Inflammatory macrophage treated with lipopolysaccharide for 1 hour (primary cell): ENCODE data around the gene ZAR1.

Source experiments
- DNase-seq, 2 donors: peaks; one replicate each; pipeline ENCODE4 v3.0.0-alpha.2; 2020 to 2022

The ZAR1 gene

DNA sequence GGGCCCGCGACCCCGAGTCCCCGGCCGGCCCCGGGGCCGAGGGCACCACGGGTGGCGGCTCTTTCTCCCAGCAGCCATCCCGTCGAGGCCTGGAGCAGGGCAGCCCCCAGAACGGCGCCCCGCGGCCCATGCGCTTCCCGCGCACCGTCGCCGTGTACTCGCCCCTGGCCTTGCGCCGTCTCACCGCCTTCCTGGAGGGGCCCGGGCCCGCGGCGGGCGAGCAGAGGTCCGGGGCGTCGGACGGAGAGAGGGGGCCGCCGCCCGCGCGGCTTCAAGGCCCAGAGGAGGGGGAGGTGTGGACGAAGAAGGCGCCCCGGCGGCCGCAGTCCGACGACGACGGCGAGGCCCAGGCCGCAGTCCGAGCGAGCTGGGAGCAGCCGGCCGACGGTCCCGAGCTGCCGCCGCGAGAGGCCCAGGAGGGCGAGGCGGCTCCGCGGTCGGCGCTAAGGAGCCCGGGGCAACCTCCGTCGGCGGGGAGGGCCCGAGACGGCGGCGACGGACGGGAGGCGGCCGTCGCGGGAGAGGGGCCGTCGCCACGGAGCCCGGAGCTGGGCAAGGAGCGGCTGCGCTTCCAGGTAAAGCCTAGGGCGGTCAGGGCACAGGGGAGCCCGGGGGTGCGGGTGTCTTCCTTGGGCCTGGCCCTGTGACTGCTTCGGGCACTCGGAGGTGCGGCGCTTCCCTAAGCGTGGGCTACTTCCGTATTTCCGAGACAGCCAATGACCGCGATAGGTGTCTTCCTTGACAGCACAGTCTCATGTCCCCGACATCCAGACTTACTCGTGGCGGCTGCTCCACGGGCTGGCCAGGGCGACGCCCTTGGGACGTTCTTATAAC lies 845 bp downstream of the ZAR1 start:
- DNase-seq: peak in 1 of 2 donors; percentile 6

DNA sequence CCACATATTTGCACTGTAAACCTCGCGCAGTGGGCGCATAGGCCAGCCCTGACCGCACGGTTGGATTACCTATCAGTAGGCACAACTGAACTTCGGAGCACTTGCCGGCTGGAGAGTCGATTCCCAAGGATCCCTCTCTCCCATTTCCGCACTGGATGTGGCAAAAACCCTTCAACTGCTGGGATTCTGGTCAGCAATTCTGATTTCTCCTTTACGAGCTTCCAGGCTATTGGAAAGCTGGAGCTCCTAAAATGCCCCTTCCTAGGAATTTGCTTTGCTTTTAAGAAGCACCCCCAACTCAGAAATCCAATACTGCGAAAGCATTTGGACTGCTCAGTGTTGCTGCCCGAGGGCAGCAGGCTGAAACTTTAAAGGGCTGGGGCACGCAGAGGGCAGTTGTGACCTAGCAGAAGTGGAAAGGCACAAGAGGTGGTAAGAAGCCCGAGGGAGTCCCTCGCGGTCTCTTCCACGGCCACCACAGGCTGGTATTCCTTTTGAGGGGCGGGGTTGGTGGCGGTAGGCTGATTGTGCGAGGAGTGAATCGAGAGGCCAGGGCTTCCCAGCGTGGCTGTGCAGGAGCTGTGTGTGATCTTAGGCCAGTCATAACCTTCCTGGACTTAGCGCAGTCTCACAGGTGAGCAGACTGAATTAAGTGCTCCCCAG lies 1.6 kb downstream of the ZAR1 start:
- DNase-seq: no peak

- DNase-seq: no peak
Measured at GRCh38 chr4:48493452-48494100, 3.5 kb downstream of the ZAR1 start.

GRCh38 chr4:48495941-48496340 lies 5.9 kb downstream of the ZAR1 start:
- no peak for DNase-seq

GRCh38 chr4:48498895-48499294 lies 8.8 kb downstream of the ZAR1 start:
- DNase-seq: no peak

DNA sequence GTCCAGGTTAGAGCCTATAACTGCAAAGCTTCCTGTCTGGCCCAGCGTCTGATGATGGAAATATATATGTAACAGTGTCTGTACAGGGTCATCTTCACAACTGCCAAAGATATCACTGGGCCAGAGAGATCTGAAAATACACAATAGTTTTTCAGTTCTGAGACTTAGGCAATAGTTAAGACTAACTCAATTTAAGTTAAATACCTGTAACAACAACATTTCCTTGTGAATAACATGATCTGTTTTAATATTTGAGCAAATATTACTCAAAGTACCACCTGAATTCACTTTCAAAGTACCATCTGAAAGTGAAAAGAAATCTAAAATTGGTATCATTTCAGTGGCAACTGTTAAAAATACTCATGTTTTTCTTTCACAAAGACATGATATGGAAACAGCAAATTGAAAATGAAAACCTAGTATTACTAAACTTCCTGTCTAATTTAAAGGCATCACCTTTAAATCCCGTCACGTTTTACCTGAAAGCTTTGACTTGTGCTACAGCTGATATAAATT lies 9.6 kb downstream of the ZAR1 start:
- no peak for DNase-seq

DNA sequence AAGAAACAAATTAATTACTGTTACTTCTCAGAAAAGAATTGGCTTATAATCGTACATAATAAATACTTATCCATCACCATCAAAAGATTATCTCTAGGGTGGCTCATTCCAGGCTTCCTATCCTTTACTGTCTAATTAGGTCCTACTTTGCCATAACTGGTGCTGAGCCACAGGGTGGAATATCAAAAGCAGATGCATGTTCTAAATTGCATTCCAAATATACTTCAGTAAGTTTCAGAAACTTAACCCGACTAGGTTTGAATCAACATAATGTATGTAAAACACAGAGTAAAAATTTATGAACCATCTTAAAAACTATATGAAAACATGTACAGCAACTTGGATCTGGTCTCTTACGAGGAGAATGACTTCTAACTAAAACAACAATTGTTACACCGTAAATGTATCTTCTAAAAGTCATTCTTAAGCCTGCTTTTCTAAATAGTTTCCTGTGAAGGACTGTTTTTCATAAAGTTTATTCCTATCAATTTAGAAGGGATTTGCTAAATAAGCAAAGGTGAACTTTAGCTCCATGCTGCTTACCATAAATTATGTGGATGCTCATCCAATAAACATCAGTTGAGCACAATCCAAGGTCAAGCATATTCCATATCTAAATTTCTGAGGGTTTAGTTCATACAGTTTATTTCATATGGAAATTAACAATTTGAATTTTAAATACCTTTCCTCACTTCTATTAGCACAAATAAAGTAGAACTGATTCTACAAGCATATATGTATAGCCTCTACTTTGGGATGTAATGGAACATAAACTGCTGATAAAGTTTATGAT lies 13.4 kb downstream of the ZAR1 start:
- DNase-seq: no peak

- no peak for DNase-seq
Measured at GRCh38 chr4:48504026-48504330, 13.9 kb downstream of the ZAR1 start.

DNA sequence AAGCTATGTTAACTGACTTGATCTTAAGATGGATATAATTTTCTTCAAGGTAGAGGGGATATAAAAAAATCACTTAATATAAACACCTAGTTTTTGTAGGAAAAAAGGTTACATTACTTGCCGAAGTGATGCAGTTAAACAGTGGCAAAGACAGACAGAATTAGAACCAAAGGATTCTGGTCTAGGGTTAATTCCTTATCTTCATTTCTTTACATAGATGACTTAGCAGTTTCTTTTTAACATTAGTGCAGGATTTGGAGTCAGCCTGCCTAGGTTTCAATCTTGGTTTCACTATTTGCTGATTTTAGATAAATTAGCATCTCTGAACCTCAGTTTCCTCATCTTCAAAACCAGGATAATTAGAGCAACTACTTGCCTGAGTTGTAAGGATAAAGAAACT lies 14.3 kb downstream of the ZAR1 start:
- no peak for DNase-seq

GRCh38 chr4:48506716-48507115 lies 16.7 kb downstream of the ZAR1 start:
- DNase-seq: no peak

- DNase-seq: no peak
Measured at GRCh38 chr4:48509543-48509942, 19.5 kb downstream of the ZAR1 start.

DNA sequence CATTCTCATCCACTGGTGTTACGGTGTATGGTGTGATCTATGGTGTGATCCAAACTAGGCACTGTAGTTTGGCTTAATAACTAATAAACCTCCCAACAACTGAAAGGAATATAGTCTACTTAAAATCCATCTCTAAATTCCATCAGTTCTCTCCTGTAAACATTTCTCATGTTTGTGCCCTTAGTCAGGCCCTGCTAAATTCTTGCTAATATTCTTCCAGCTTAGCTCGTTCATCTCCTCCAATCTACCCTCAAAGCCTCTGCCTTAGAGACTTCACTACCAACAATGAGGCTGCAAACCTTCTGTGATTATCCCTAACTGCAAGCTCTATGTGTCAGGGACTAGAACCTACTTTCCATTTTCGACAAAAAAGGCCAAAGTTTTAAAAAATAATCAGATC lies 28.1 kb downstream of the ZAR1 start:
- DNase-seq: no peak

GRCh38 chr4:48526406-48526805 lies 36.4 kb downstream of the ZAR1 start:
- DNase-seq: no peak

- no peak for DNase-seq
Measured at GRCh38 chr4:48538358-48538757, 48.3 kb downstream of the ZAR1 start.

DNA sequence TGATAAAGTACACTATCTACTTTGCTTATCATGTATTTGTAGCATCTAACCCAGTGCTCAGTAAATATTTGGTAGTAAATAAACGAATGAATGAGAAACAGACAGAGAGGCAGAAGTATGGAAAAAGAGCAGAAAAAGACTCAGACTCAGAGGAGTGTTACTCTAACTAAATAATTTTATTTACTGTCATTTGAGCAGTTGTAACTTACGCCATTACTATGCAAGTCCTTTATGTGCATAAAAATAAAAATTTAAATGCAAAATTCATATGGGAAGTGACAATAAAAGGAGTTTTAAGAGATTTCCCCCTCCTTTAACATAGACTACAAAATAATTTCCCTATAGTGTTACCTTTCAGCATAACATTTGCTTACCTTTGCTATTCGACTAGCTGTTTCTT lies 49.5 kb downstream of the ZAR1 start:
- DNase-seq: no peak

DNA sequence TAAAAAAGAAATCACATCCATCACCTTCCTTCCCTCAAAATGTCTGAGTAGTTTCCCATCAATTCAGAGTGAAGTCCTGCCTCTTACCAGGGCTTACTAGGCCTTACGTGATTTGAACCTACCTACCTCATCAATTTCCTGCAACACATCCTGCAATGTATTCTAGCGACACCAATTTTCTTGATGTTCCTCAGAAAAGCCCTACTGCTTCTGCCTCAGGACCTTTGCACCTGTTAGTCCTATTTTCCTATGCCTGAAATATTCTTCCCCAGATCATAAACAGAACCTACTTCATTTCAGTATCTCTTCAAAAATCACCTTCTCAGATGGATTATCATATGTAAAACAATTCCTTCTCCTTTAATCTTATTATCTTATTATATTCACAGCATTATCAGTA lies 52.8 kb downstream of the ZAR1 start:
- no peak for DNase-seq

DNA sequence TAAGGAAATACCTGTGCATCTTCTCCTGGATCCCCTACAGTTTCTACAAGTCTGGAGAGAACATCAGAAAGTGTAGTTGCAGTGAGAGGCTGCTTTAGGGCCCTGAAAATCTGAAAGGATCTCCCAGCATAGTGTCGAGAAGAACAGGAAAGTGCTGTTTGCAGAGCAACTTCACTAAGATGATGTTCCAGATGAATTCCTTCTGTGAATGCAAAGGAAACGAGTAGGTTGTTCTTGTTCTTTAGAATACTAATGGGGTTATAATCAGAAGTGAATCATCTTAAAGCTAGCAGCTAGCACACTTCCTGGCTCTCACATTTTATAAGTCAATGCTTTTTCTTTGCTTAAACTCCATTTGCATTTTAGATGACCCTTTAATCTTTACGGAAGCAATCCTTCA lies 53.7 kb downstream of the ZAR1 start:
- DNase-seq: no peak
